GM04504 (cell line): ENCODE data around the gene DACH2.

Experiments used
- DNase-seq: peaks from one replicate; pipeline ENCODE4 v3.0.0-alpha.2; 2012; ENCODE audit warnings: low read depth

DACH2 gene

DNA sequence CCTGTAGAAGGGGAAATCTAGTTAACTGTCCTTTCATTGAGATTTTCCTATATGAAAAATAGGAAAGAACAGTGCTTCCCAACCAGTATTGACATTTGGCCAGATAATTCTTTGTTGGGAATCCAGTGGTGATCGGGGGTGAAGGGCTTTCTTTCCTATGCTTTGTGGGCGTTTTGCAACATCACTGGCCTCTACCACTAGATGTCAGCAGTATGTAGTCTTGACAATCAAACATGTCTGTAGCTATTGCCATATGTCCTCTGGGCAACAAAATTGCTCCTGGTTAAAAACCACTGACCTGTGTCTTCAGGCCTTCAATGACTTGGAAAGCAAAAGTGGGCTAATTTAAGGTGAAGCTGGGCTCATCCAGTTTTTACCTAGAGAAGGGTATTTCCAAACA lies 658.5 kb downstream of the DACH2 start:
- no peak for DNase-seq

DNA sequence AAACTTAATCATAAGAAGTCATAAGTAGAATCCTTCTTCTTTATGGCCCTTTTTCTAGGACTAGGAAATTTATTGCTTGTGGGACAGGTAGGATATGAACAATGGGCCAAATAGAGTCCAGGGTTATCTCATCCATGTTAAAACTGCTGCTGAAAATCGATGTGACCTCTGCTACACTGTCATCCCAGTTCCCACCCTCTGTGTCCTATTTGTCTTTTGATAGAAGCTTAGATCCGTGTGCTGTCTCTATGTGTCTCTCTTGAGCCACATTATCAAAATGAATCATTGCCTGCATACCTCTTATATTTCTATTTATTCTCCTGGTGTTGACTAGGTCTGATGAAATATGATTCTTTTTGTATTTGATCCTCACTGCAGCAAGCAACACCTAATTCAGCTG lies 661.4 kb downstream of the DACH2 start:
- DNase-seq = no peak

DNA sequence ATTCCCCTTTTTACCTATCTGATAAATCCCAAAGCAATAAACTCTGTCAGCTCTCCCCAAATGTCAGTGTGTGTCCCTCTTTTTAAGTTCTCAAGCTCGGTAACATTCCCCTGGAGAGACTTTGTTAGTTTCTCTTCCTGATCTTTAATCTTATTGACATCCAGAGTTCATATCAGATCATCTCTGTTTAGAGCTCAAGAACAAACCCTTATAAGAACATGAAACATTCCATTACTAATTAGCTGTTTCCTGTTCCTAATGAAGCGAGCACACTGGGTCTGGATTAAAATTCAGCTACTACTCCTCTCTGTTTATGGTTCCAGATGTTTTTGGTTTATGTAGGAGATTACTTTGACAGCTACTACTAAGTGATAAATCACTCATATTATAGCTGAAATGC lies 681.5 kb downstream of the DACH2 start:
- no peak for DNase-seq

DNA sequence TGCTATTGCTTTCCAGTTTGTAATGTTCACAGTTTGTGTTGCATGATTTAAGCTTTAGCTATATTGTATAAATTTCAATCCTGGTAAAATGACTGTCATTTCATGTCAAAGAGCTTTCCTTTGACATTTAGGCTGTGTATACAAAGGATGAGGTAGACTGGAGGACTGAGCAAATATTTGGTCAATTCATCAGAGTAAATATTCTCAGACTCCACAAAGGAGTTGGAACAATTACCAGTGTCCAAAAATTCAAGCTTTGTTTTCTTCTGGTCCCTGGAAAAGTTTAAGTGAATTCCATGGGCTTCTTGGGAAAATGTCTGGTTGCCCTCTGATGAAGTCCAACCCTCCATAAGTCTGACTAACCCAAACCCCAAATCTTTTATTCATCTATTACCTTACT lies 682.4 kb downstream of the DACH2 start:
- no peak for DNase-seq

DNA sequence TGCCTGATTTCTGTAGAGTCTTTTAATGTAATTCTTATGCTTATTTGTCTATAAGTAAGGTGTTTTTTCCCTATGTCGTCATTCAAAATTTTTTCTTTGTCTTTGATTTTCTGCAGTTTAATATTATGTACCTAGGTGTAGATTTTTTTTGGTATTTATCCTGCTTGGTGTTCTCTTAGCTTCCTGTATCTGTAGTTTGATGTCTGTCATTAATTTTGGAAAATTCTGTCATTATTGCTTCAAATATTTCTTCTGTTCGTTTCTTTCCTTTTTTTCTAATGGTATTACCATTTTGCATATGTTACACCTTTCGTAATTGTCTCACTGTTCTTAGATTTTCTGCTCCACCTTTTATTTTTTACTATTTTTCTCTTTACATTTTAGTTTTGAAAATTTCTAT lies 696.9 kb downstream of the DACH2 start:
- DNase-seq = no peak
